Effector memory CD4-positive, alpha-beta T cell (primary cell): ENCODE results near the gene FNIP2.
"Not testable (repeated sequence)": the region's sequence is repeated elsewhere in the genome, so short reads cannot be mapped to it uniquely, and the experiment has no call there.

Experiments used
- DNase-seq, 3 donors: peaks; one replicate each; pipeline ENCODE4 v3.0.0-alpha.2; 2020
- H3K27ac ChIP-seq: 2 replicates; pipeline ENCODE4 v1.7.0; 2013; ENCODE audit warnings: mild to moderate bottlenecking, low read length, moderate library complexity; ENCODE audit not compliant: insufficient read depth, poor library complexity, severe bottlenecking
- H3K27me3 ChIP-seq: replicated peaks from 2 replicates; pipeline ENCODE4 v1.7.0; 2013; ENCODE audit warnings: mild to moderate bottlenecking, low read length; ENCODE audit not compliant: insufficient read depth, control insufficient read depth, poor library complexity, severe bottlenecking
- H3K36me3 ChIP-seq: 2 replicates; pipeline ENCODE4 v1.7.0; 2013; ENCODE audit warnings: mild to moderate bottlenecking, low read length, moderate library complexity; ENCODE audit not compliant: control insufficient read depth, insufficient read depth
- H3K4me1 ChIP-seq: 2 replicates; pipeline ENCODE4 v1.7.0; 2013; ENCODE audit warnings: low read length, mild to moderate bottlenecking; ENCODE audit not compliant: control insufficient read depth, insufficient read depth, poor library complexity, severe bottlenecking
- H3K4me3 ChIP-seq: 2 replicates; pipeline ENCODE4 v1.7.0; 2013; ENCODE audit warnings: low read length, low read depth, mild to moderate bottlenecking; ENCODE audit not compliant: insufficient read depth, poor library complexity, severe bottlenecking
- H3K9me3 ChIP-seq: 2 replicates; pipeline ENCODE4 v1.7.0; 2013; ENCODE audit warnings: mild to moderate bottlenecking, low read length, moderate library complexity; ENCODE audit not compliant: control insufficient read depth

The FNIP2 gene

GRCh38 chr4:158896577-158897238 is 127.9 kb downstream of the FNIP2 start:
- not testable (repeated sequence) for H3K9me3 ChIP-seq, DNase-seq, H3K27ac ChIP-seq, H3K4me3 ChIP-seq, H3K36me3 ChIP-seq, H3K4me1 ChIP-seq, H3K27me3 ChIP-seq

- not testable (repeated sequence) for H3K4me3 ChIP-seq, H3K4me1 ChIP-seq, H3K27ac ChIP-seq, H3K27me3 ChIP-seq, H3K9me3 ChIP-seq, H3K36me3 ChIP-seq, DNase-seq
These were observed 131.6 kb downstream of the FNIP2 start for GRCh38 chr4:158900408-158900807.

GRCh38 chr4:158902280-158903078 is 133.7 kb downstream of the FNIP2 start:
- H3K27me3 ChIP-seq, H3K9me3 ChIP-seq, H3K4me3 ChIP-seq, H3K36me3 ChIP-seq, H3K4me1 ChIP-seq, H3K27ac ChIP-seq: not testable (repeated sequence)
- DNase-seq, result peak in 2 of 3 donors; percentile 16 to 17

- Histone ChIP-seq H3K27me3 (no peaks in the 10 kb centered on the region), H3K27ac (no peak overlapping the region), H3K9me3 (no peaks in the 10 kb centered on the region), H3K4me3 (no peak overlapping the region), H3K4me1 (no peaks in the 10 kb centered on the region), H3K36me3 (no peaks in the 10 kb centered on the region)
- no peak for DNase-seq
These were observed 134.2 kb downstream of the FNIP2 start for GRCh38 chr4:158903079-158903456.

GRCh38 chr4:158903472-158904043 is 134.7 kb downstream of the FNIP2 start:
- no peak overlapping the region for H3K4me3 ChIP-seq
- no peaks in the 10 kb centered on the region for H3K9me3 ChIP-seq
- H3K27me3 ChIP-seq, result no peaks in the 10 kb centered on the region
- DNase-seq, result no peak
- H3K27ac ChIP-seq, result no peak overlapping the region
- no peaks in the 10 kb centered on the region for H3K4me1 ChIP-seq
- H3K36me3 ChIP-seq, result no peaks in the 10 kb centered on the region

- Histone ChIP-seq H3K9me3 (no peaks in the 10 kb centered on the region), H3K4me3 (no peak overlapping the region), H3K27ac (no peak overlapping the region), H3K4me1 (no peaks in the 10 kb centered on the region), H3K27me3 (no peaks in the 10 kb centered on the region), H3K36me3 (no peaks in the 10 kb centered on the region)
- no peak for DNase-seq
These were observed 136.0 kb downstream of the FNIP2 start for GRCh38 chr4:158904815-158905214.

- no peak overlapping the region for H3K27ac ChIP-seq
- peak in 1 of 3 donors; percentile 2 for DNase-seq
- no peaks in the 10 kb centered on the region for H3K36me3 ChIP-seq
- H3K4me1 ChIP-seq, result no peaks in the 10 kb centered on the region
- no peak overlapping the region for H3K4me3 ChIP-seq
- H3K9me3 ChIP-seq, result no peaks in the 10 kb centered on the region
- no peaks in the 10 kb centered on the region for H3K27me3 ChIP-seq
These were observed 137.2 kb downstream of the FNIP2 start for GRCh38 chr4:158906073-158906472.

- DNase-seq, result no peak
These were observed 143.6 kb downstream of the FNIP2 start for GRCh38 chr4:158912390-158912789.

GRCh38 chr4:158912806-158913205 is 144.0 kb downstream of the FNIP2 start:
- Histone ChIP-seq H3K27me3 (no peaks in the 10 kb centered on the region), H3K36me3 (no peaks in the 10 kb centered on the region), H3K27ac (no peak overlapping the region), H3K9me3 (no peaks in the 10 kb centered on the region), H3K4me1 (no peaks in the 10 kb centered on the region), H3K4me3 (no peak overlapping the region)
- no peak for DNase-seq

More at GRCh38 chr4:158912390-158912789, 143.6 kb downstream of the FNIP2 start:
- no peaks in the 10 kb centered on the region for H3K4me1 ChIP-seq
- no peaks in the 10 kb centered on the region for H3K36me3 ChIP-seq
- no peaks in the 10 kb centered on the region for H3K9me3 ChIP-seq
- no peaks in the 10 kb centered on the region for H3K27me3 ChIP-seq
- no peak overlapping the region for H3K4me3 ChIP-seq
- no peak overlapping the region for H3K27ac ChIP-seq

GRCh38 chr4:158913766-158914165 is 144.9 kb downstream of the FNIP2 start:
- H3K4me3 ChIP-seq, result no peak overlapping the region
- no peaks in the 10 kb centered on the region for H3K36me3 ChIP-seq
- H3K27ac ChIP-seq, result no peak overlapping the region
- no peaks in the 10 kb centered on the region for H3K27me3 ChIP-seq
- no peak for DNase-seq
- H3K4me1 ChIP-seq, result no peaks in the 10 kb centered on the region
- H3K9me3 ChIP-seq, result no peaks in the 10 kb centered on the region
